22Rv1 (cell line): ENCODE data around the gene DLEC1.
"Not testable (repeated sequence)": the region's sequence is repeated elsewhere in the genome, so short reads cannot be mapped to it uniquely, and the experiment has no call there.

Source experiments
- CTCF ChIP-seq: fragments of 450-650 bp; IDR thresholded peaks from 2 replicates; pipeline ENCODE4 v1.5.1; 2017; ENCODE audit warnings: mild to moderate bottlenecking
- ZFX ChIP-seq: fragments of 450-650 bp; IDR thresholded peaks from 2 replicates; pipeline ENCODE4 v1.6.1; 2017; ENCODE audit warnings: antibody characterized with exemption, borderline replicate concordance

- TF ChIP-seq CTCF, ZFX: not testable (repeated sequence)
Measured at GRCh38 chr3:38082296-38082695, 43.3 kb downstream of the DLEC1 start.
